GM18519 (cell line): ENCODE results near the gene CD7.

Experiments used
- ATAC-seq: cut with Tn5 transposase; IDR thresholded peaks from one replicate; pipeline ENCODE4 v1.9.1; 2021; ENCODE audit warnings: mild to moderate bottlenecking, moderate library complexity; ENCODE audit not compliant: unreplicated experiment, low FRiP score

The CD7 gene

DNA sequence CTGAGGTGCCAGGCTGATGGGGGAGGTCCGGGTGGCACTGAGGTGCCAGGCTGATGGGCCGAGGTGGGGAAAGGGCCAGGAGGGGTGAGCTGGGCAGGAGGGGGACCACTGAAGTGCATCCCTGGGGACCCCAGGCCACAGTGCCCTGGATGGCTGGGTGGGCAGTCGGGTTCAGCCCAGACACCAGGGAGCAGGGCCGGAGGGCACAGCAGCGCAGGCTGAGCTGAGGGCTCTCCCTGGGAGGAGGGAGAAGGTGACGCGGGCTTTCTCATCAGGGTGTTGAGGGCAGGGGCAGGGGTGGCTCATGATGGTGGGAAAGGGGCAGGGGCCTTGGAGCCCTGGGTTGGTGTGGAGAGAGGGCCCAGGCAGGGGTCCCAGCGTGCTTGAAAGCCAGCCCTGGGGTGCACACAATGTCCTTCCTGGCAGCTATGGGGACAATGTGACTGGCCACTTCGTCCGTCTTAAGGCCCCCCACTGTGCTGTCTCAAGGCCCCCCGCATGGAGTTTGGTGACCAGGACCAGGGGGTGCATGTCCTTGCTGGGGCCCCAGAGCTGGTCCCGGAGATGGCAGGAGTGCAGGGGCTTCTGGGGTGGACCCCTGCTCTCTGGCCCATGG lies 16.0 kb downstream of the CD7 start:
- ATAC-seq = no peak

DNA sequence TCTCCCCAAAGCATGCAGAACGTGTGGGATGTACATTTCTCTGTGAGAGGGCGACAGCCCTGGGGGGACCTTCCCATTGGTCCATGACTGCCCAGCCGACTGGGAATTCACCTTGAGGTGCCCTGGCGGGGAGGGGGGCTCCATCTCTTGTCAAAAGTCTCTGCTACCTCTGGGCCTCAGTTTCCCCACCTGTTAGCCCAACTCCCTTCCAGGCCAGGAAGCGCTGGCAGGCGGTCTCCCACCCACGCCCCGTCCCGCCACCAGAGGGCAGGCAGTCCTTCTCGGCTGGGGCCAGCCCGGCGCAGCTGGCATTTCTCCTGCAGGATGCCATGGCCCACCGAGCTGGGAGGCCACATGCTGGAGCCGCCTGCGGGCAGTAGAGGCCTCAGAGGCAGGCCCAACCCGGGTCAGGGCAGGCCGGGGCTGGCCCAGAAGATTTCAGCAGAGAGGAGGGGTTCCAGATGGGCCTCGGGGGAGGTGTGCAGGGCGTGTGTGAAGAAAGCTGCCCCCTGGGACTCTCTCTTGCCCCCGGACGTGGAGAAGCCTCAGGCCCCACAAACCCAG lies 16.6 kb downstream of the CD7 start:
- ATAC-seq = no peak

- no peak for ATAC-seq
Observed at GRCh38 chr17:82300228-82300627, 17.2 kb downstream of the CD7 start.

- no peak for ATAC-seq
Observed at GRCh38 chr17:82299452-82299851, 18.0 kb downstream of the CD7 start.

DNA sequence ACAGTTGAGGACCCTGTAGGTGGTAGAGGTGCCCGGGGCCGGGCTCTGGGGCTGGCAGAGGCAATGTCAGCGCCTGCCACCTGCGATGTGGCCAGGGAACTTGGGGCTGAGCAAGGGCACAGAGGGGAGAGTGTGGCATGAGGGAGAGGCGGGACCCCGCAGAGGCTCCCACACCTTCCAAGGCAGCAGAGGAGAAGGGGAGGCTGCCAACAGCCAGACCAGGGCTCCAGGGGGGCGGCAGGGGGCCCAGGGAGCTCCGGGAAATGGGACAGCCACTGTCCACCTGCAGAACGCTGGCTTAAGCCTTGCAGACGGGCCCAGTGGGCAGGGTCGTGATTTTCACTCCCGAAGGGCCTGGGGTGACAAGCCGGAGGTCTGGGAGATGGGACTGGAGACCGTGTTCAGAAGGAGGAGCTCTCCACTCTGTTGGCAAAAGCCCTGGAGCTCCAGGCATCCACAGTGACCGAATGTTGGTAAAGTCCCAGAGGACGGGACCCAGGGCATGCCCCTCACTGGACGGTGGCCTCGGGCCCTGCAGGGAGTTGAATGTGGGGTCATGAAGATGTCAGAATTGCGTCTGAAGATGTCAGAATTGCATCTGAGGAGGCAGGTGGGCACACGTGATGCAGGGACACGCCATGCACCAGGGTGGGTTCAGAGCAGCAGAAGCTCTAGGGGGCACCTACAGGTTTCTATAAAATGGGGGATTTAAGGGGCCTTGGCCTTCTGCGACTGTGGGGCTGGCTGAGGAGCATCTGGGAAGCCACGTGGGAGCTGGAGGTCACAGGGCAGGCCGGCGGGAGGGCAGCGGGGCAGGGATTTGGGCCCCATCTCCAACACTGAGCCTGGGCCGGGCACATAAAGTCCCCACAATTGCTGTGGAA lies 18.6 kb downstream of the CD7 start:
- no peak for ATAC-seq

GRCh38 chr17:82297714-82298537 lies 19.5 kb downstream of the CD7 start:
- ATAC-seq = no peak

DNA sequence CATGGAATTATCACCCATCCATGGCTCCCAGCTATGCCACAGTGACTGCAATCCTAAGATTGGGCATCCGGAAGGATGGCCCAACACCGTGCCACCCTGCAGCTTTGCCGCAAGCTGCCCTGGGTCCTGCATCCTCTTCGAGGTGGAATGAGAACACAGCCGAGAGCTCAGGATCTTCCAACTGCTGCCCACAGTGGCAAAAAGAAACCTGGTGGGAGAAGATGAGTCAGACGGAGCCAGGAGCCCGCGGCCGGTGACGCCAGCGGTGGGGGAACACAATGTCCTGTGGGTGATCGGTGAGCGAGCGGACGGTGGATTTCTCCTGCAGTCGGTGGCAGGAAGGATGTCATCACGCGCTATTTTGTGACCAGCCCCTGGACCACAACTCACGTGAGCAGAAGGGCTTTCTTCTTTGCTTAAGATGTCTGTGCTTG lies 20.1 kb downstream of the CD7 start:
- ATAC-seq = no peak

DNA sequence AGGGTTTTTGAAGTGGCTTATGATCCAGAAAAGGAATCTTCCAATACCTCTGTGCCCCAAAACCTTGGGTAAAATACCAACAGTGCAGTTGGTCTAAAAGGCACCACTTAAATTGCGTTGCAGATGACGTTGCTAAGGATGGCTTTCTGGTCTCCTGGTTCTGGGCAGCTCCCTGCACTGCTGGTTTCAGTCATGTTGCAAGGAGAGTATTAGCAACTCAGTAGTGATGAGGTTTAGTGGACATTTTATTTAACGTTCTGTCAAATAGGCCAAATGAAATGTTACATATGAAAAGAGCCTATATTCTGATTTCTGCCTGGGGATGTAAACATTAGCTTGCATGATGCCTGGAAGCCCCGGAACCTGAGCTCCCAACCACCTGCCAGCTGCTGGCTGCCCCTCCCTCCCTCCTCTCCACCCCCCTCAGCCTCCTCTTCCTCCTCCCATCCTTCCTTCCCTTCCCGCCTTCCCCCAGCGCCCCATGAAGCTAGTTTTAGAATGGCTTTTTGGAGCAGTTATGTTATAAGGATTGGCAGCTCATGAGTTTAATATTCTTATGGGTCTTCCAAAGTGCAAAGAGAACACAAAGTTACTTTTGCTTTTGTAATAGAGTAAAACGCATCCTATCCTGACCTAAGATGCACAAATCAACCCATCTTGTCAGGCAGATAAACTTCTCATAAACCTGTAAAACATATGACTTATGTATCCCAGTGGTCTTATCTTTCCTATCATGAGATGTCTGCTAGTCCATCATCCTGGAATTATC lies 20.7 kb downstream of the CD7 start:
- ATAC-seq = no peak

- ATAC-seq = no peak
Observed at GRCh38 chr17:82295472-82295814, 22.0 kb downstream of the CD7 start.

GRCh38 chr17:82294064-82294773 lies 23.2 kb downstream of the CD7 start:
- no peak for ATAC-seq

- peak; percentile 86 for ATAC-seq
Observed at GRCh38 chr17:82292251-82293154, 24.9 kb downstream of the CD7 start.

- ATAC-seq = no peak
Observed at GRCh38 chr17:82291582-82292250, 25.7 kb downstream of the CD7 start.

DNA sequence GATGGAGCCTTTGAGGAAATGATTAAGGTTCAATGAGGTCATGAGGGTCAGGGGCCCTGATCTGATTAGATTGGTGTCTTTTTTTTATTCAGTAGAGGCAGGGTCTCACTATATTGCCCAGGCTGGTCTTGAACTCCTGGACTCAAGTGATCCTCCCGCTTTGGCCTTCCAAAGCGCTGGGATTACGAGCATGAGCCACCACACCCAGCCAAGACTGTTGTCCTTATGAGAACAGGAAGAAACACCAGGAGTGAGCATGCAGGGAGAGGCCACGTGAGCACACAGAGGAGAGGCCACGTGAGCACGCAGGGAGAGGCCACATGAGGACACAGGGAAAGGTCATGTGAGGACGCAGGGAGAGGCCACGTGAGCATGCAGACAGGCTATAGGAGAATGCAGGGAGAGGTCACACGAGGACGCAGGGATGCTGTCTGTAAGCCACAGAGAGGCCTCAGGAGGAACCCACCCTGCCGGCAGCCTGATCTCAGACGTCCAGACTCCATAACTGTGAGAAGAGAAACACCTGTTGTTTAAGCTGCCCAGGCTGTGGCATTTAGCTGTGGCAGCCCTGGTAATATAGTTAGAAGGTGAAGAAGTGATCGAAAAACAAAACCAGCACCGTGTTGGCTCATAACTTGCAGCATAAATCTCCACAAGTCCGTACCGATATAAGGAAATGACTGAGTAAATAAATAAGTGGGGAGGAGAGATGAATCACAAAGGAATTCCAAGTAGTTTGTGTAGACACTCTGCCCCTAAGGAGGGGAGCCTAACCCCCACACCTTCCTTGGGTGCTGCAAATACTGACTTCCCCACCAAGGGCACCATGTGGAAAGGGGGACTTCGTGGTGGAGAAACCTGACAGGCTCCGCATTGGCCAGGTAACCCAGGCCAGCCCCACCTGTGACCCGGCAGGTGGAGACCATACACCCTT lies 29.3 kb downstream of the CD7 start:
- ATAC-seq = no peak

GRCh38 chr17:82287013-82287867 lies 30.2 kb downstream of the CD7 start:
- no peak for ATAC-seq

- no peak for ATAC-seq
Observed at GRCh38 chr17:82285141-82285540, 32.3 kb downstream of the CD7 start.

- no peak for ATAC-seq
Observed at GRCh38 chr17:82283208-82283749, 34.1 kb downstream of the CD7 start.
